HG02852 (cell line): ENCODE data around the gene PFN1.

Experiments
- ATAC-seq: cut with Tn5 transposase; IDR thresholded peaks from one replicate; pipeline ENCODE4 v1.9.1; 2021; ENCODE audit warnings: mild to moderate bottlenecking, moderate library complexity; ENCODE audit not compliant: unreplicated experiment

PFN1 gene

GRCh38 chr17:4898351-4898750 lies 50.0 kb downstream of the PFN1 start:
- ATAC-seq, result no peak

GRCh38 chr17:4897785-4898184 lies 50.5 kb downstream of the PFN1 start:
- ATAC-seq, result no peak

GRCh38 chr17:4897198-4897687 lies 51.1 kb downstream of the PFN1 start:
- ATAC-seq, result no peak

- ATAC-seq, result no peak
Observed at GRCh38 chr17:4896332-4897197, 51.8 kb downstream of the PFN1 start.

- ATAC-seq, result no peak
Observed at GRCh38 chr17:4895657-4896331, 52.5 kb downstream of the PFN1 start.
